DMS153 treated with DMSO at 0.1 percent for 48 hours (cell line): Measurements from ENCODE around the gene AFDN.
A peak's percentile ranks its signal among the peaks of the same experiment; 100 is the strongest.

Source experiments
- DNase-seq: peaks from one replicate; lab custom pipeline; 2025; ENCODE audit not compliant: unreplicated experiment; lab: John Stamatoyannopoulos, UW

Gene AFDN

GRCh38 chr6:167811442-167812087 is 15.1 kb upstream of the AFDN start:
- peak; percentile 23 for DNase-seq

DNA sequence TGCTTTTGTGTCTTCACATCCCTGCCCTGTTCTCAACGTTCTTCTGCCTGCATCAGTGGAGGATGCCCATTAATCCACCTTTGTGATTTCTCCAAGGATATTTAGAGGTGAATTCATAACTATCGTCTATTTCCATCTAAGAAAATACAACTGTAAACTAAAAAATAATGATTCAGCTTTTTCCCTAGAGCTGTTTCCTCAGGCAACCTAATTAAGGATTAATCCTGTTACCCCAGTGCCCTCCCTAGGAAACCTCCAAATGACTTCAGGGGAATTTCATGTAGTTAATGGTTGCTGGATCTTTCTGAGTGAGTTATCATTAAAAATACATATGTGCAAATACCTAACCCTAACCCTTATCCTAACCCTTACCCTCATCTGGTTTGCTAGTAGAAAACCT is 14.6 kb upstream of the AFDN start:
- DNase-seq = no peak

DNA sequence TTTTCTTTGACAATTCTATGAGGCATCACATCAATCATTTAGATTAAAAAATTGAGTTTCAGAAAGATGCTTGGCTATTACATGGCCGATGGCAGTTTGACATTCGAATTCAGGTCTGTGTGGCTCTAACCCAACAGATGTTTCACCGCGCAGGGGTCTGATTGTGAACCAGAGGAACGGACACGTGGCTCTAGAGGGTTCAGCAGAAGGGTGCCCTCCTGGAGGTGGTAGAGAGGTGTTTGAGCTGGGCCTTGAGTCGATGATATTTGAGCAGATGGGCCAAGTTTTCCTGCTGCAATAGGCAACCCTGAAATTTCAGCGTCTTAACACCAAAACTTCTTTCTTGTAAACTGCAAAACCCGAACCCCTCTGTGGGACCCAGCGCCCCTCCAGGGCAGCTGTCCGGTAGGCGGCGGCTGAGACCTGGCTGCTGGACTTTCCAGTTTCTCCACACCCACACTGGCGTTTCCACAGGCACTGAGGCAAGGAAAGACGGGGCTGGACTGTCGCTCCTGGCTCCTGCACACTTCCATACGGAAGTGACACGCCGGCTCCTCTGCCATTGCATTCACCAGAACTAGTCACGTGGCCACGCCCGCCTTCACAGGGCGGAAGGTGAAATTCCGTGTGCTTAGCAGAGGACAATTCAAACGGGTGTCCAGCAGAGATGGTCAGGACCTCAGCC is 11.3 kb upstream of the AFDN start:
- no peak for DNase-seq

GRCh38 chr6:167817016-167817415 is 9.7 kb upstream of the AFDN start:
- no peak for DNase-seq

DNA sequence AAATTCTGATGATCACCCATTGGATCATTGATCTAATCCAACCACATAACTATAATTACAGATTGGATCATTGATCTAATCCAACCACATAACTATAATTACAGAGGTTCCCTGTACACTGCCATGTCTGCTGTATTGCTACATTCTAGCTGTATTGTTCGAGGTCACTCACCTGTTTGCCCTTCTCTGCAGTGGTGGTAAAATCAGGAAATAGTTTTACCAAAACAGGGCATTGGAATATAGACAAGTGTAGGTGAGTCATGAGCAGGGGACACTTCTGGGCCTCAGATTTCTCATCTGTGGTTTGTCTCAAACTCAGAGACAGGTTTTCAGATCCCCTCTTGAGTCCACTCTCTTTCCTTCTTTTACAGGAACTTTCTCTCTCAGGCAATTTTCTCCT is 9.0 kb upstream of the AFDN start:
- DNase-seq = no peak

DNA sequence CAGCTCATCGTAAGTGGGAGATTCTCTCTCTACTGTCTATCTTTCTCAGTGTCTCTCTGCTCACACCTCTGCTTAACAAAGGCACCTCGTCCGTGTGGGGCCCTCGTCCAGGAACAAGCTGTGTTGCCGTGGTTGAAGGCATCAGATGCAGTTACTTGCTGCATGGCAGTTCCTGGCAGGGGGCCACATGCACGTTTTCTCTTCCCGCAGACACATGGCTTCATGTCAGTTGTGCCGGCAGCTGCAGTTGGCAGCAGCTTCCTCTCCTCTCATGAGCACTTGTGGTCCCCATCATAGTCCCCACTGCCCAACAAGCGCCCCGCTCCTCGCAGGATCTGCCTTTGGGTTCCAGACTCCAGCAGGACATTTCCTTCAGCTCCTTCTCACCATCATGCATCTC is 7.1 kb upstream of the AFDN start:
- DNase-seq = peak; percentile 35

DNA sequence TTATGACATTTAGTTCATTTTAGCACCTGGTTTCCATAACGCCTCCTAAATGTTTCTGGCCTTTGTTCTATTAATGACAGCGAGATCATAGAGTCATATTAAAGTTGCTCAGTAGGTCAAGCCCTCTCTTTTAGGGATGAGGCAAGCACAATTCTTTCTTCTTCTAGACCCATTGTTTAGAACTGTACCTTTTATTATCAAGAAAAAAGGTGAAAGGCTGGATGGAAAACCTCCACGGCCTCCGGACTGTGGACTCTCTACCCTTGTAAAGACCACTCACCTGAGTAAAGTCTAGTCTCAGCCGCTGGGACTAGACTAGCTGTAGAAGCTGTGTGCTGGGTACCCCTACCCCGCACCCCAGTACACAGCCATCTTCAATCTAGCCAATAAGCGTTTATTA is 6.0 kb upstream of the AFDN start:
- no peak for DNase-seq

- no peak for DNase-seq
Observed at GRCh38 chr6:167824591-167825331, 1.9 kb upstream of the AFDN start.

GRCh38 chr6:167825332-167826229 is 1.1 kb upstream of the AFDN start:
- DNase-seq = peak; percentile 17

- peak; percentile 16 for DNase-seq
Observed at GRCh38 chr6:167826230-167826895, 348 bp upstream of the AFDN start.

DNA sequence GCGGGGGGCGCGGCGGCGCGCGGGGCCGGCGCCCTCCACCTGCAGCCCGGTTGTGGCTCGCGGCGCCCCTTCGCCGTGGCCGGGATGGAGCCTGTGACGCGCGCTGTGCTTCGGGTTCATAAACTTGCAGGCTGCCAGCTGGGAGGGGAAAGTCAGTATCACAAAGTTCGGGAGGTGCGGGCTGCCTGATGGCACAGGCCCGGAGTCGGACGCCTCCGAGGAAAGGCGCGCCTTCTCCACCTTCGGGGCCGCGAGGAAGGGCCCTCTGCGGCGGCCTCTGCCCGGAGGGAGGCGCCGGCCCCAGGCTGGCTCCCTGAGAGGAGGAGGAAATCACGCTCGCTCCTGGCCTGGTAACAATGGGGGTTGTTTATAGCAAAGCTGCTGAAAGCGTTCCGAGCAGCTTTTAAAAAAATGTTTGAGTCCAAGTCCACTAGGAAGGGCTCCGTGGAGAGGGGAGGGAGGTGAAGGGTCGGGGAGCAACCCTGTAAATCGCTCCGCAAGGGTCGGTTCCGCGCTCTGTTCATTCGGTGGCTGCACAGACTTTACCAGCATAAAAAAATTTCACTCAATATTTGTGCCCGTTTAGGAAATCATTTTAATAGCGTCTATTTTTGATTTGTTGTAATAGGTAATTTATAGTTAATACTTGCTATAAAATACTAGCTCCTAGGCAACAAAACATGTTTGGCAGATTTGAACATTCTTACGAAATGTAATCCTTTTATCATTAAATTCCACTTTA is 1.0 kb downstream of the AFDN start:
- peak; percentile 22 for DNase-seq

DNA sequence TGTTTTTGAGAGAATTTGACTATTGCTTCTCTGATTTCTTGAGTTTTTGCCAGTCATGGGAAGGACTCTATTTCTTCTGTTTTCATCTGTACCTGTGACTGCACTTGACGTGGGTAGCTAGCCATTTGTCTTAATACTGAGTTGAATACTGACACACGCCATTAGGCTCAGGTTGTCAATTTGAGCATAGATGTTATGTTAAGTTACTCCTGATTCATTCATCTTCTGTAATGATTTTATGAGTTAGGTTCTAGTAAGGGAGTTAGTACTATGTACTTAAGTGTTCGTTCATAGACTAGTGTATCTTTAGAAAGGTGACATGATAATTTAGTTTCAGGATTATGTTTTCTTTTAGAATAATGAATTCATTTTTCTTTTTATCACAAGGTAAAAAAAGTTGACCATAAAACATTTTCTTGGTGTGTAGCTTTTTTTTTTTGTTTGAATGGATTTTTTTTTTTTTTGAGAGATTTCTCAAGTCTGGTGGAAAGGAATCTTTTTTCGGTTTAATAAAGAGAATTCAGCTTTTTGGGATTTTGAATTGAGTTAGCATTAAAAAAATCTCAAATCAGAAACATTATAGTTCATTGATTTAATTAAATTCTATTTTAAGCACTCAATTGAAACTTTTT is 1.7 kb downstream of the AFDN start:
- peak; percentile 12 for DNase-seq

DNA sequence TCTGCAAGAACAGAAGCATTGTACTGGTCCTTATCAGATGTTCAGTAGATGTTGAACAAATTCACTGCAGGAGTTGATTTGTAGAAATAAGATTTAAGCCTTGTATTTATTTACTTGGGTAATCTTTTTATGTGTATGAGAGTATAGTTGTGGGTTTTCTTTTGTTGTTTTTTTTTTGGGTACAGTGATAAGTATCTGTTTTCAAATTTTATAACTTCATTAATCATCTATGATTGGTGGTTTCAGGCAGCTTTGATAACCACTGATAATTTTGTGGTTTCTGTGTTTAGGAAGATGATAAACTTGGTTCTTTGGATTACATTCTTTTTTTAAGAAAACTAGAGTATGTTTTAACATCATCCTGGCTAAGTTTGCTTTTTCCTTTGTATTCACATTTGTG is 2.8 kb downstream of the AFDN start:
- DNase-seq = no peak

- DNase-seq = no peak
Observed at GRCh38 chr6:167831281-167831828, 4.6 kb downstream of the AFDN start.

DNA sequence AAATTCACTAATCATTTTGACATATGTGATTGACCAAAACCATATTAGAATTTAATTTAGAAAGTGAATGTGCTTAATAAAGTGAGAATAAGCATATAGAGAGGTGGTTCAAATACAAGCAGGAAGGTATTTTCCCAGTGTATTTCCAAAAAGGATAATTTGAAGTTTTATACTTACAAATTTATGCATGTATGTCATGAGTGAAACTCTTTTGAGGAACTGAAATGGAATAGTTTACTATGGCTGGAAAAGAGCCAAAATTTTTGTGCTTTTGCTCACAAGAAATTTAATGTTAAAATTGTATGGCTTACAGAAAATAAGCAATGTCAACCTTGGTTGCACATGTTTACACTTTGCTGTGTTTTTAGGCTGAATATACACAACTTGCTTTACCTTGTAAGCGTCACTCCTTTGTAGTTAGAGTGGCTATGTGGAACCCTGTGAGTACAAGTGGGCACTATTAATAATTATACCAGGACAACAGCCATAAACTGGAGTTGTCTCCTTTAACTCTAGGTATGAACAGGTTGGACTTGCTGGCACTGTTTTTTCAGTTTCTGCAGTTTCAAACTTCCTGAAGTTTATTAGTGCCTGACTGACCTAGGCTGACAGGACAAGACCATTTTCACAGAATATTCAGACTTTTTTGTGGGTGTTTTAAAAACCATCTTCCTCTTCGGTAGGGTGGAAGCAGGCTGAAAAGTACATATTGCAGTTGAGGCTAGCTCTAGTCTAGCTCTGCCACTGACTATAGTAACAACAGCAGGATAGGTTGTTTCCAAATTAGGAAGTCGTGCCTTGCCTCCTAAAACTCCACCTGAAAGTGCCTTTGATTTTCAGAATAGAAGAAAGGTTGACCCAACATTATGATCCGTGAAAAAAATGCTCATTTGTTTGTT is 6.0 kb downstream of the AFDN start:
- no peak for DNase-seq

- no peak for DNase-seq
Observed at GRCh38 chr6:167833396-167833763, 6.7 kb downstream of the AFDN start.

DNA sequence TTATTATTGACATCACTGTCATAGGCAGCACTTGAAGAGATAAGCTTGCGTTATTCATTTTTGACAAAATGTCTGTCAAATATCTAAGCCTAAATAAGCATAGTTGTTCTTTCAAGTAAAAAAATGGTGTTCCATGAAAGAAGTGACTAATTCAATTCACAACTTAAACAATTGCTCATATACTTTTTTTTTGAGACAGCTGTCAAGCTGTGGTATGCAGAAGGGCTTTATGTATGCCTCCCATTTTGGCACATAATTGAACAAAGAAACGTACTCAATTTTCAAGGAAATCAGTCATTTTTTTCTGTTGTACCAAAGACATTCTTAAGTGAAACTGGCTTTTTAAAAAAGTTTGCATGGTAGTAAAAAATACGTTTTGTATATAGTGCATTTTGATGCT is 8.5 kb downstream of the AFDN start:
- no peak for DNase-seq

- DNase-seq = no peak
Observed at GRCh38 chr6:167836721-167837120, 10.0 kb downstream of the AFDN start.
